Measurements from ENCODE around the gene PXMP2. TPM values are rescaled to one million over a fixed set of nuclear protein-coding genes. Genes with fewer than 3 reads are reported as not detected.

PXMP2 gene
- total and polyA plus RNA-seq, 2 of the 8 experiments (the other 6 are each of a cell fraction or from before 2014, with no cell fraction given): 13.8 to 15.1 TPM

DNA sequence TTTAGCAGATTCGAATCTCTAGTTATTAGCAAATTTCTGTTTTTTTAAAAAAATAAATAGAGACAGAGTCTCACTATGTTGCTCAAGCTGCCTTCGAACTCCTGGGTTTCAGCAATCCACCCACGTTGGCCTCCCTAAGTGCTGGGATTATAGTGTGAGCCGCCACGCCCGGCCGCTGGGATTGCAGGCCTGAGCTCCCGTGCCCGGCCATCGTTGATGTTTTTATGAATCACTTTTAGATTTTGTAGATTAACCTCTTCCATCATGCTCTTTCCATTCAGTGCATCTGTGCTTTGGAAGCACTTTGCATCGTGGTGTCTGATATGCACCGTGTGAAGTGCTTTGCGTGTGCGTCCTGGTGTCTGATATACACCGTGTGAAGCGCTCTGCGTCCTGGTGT, 44.2 kb downstream of the PXMP2 start:
- Histone ChIP-seq H3K79me2 (ENCODE audit: control insufficient read depth in 1 of 2, insufficient read depth in 2 of 2, low read length in 2 of 2) (no peaks in the 10 kb centered on the region; a peak in 1 of 4 replicates), H4K91ac (replicated peaks; ENCODE audit: insufficient read length, low read length) (no peak overlapping the region), H2BK12ac (ENCODE audit: low read depth, low read length) (no peak overlapping the region), H2BK5ac (ENCODE audit: low read depth, low read length) (no peak overlapping the region), H3K27ac (ENCODE audit: low read depth, low read length) (no peak overlapping the region), H3K56ac (replicated peaks; ENCODE audit: insufficient read length, low read depth, low read length) (no peak overlapping the region), H3K36me3 (ENCODE audit: control insufficient read depth in 2 of 4, insufficient read depth in 4 of 4, low read length in 3 of 4) (peaks cover 48 to 87% (median 78%) of the 10 kb centered on the region in 4 experiments), H2BK20ac (ENCODE audit: low read length) (no peak overlapping the region), H3K23ac (ENCODE audit: insufficient read length) (no peak overlapping the region), H3K4me1 (replicated peaks in 1 of 4; ENCODE audit: control insufficient read depth in 3 of 4, insufficient read depth in 4 of 4, low read length in 3 of 4) (no peaks in the 10 kb centered on the region; a peak in 1 of 7 replicates), H2AK5ac (ENCODE audit: low read depth, low read length) (no peak overlapping the region), H3K27me3 (replicated peaks in 1 of 4; ENCODE audit: control insufficient read depth in 3 of 4, extremely low read depth in 1 of 4, insufficient read depth in 3 of 4, low read length in 3 of 4) (no peaks in the 10 kb centered on the region), H3K4ac (replicated peaks; ENCODE audit: insufficient read length, low read depth, low read length) (no peak overlapping the region), H3K14ac (ENCODE audit: insufficient read length) (no peak overlapping the region), H4K20me1 (replicated peaks in 1 of 2; ENCODE audit: control insufficient read depth in 1 of 2, insufficient read depth in 2 of 2, low read length in 2 of 2) (peaks cover 6 to 13% of the 10 kb centered on the region in 2 experiments), H2BK120ac (replicated peaks; ENCODE audit: low read depth, low read length) (no peak overlapping the region), H3K18ac (ENCODE audit: extremely low read depth, low read length) (no peak overlapping the region), H3K23me2 (ENCODE audit: low read depth, low read length) (no peaks in the 10 kb centered on the region), H2AFZ (ENCODE audit: low read length) (no peak overlapping the region), H3K4me2 (ENCODE audit: insufficient read depth in 1 of 2, low read depth in 2 of 2, low read length in 2 of 2) (no peak overlapping the region), H3K79me1 (ENCODE audit: low read depth, low read length) (no peaks in the 10 kb centered on the region), H3K4me3 (ENCODE audit: extremely low read depth in 1 of 4, insufficient read depth in 2 of 4, low read depth in 3 of 4, low read length in 4 of 4) (no peak overlapping the region), H2BK15ac (ENCODE audit: low read length) (no peak overlapping the region), H4K5ac (ENCODE audit: insufficient read length, low read depth, low read length) (no peak overlapping the region), H4K8ac (ENCODE audit: extremely low read depth, insufficient read depth, low read length) (no peak overlapping the region), H3K9ac (replicated peaks in 1 of 4; ENCODE audit: extremely low read depth in 1 of 4, low read depth in 3 of 4, low read length in 3 of 4) (no peak overlapping the region), H3K9me3 (ENCODE audit: insufficient read depth in 2 of 2, low read depth in 1 of 2, low read length in 1 of 2) (peaks cover 0 to 8% of the 10 kb centered on the region in 2 experiments; a peak in 1 of 4 replicates)
- POLR2A ChIA-PET (ENCODE audit: partially characterized antibody): interaction anchor here (1.1 to 3.1 kb wide), 5 partner anchors 13 to 36 kb away, joined by 3 to 17 read pairs (median 4); no protein-coding TSS in a partner anchor
- WGBS, 2 experiments (ENCODE audit: extremely low coverage in 1 of 2, insufficient coverage in 1 of 2, insufficient read length in 1 of 2, insufficient replicate concordance in 2 of 2, low coverage in 1 of 2, low lambda C conversion rate in 2 of 2, missing lambda C conversion rate in 1 of 2): 94% methylated on average over 17 of the region's 17 CpGs; no CpG with 5 or more reads in 1 of the 2 experiments
- DNase-seq (ENCODE audit: low read depth in 1 of 2, low spot score in 2 of 2): no peak
- TF ChIP-seq, protein P1, sequence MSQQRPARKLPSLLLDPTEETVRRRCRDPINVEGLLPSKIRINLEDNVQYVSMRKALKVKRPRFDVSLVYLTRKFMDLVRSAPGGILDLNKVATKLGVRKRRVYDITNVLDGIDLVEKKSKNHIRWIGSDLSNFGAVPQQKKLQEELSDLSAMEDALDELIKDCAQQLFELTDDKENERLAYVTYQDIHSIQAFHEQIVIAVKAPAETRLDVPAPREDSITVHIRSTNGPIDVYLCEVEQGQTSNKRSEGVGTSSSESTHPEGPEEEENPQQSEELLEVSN (IDR thresholded peaks at IDR 0.05): no peak
- TF ChIP-seq TAF1 (IDR thresholded peaks at IDR 0.05; ENCODE audit: low read depth, low read length): no peak
- no peak for TF ChIP-seq SUZ12 (IDR thresholded peaks at IDR 0.05; ENCODE audit: low read length)
- no peak for TF ChIP-seq TBP (IDR thresholded peaks at IDR 0.05; ENCODE audit: low read depth, low read length)
- TF ChIP-seq POLR2A (IDR thresholded peaks at IDR 0.05; ENCODE audit: control extremely low read depth in 1 of 2, low read depth in 2 of 2, low read length in 2 of 2): no peak
- TF ChIP-seq YY1 (IDR thresholded peaks at IDR 0.05; ENCODE audit: low read depth, low read length): no peak
- TF ChIP-seq JUN (IDR thresholded peaks at IDR 0.05; ENCODE audit: low read depth, low read length): no peak
- no peak for TF ChIP-seq GTF2F1 (IDR thresholded peaks at IDR 0.05; ENCODE audit: borderline replicate concordance, low read depth, low read length)
- no peak for TF ChIP-seq EP300 (IDR thresholded peaks at IDR 0.05; ENCODE audit: borderline replicate concordance in 1 of 2, low read depth in 2 of 2, low read length in 2 of 2)
- TF ChIP-seq CREB1 (IDR thresholded peaks at IDR 0.05): no peak
- TF ChIP-seq GABPA (IDR thresholded peaks at IDR 0.05; ENCODE audit: borderline replicate concordance, insufficient read depth, low read length): no peak
- TF ChIP-seq BCL11A (IDR thresholded peaks at IDR 0.05; ENCODE audit: low read depth in 2 of 2, low read length in 2 of 2): no peak
- no peak for TF ChIP-seq RXRA (IDR thresholded peaks at IDR 0.05; ENCODE audit: insufficient read depth, low read depth, low read length)
- TF ChIP-seq SIRT6 (IDR thresholded peaks at IDR 0.05; ENCODE audit: low read length): no peak
- TF ChIP-seq CHD1 (IDR thresholded peaks at IDR 0.05; ENCODE audit: low read depth, low read length): no peak
- CTCF ChIA-PET (ENCODE audit: partially characterized antibody): no interaction called here
- FAIRE-seq: no peak
